Endothelial cell of umbilical vein (primary cell): ENCODE measurements around the gene LRP1. TPM values are rescaled to one million over a fixed set of nuclear protein-coding genes. Genes with fewer than 3 reads are reported as not detected.

Experiments used
- BruUV-seq: library from RNA; stranded (reverse); fragments of 400-500 nt; replicated peaks from 2 replicates; lab custom pipeline; 2021; lab: Mats Ljungman, UMichigan
- CTCF ChIA-PET: fragments of 300-600, 350-600 bp; sonication (Branson Sonifier 250); formaldehyde crosslinking; loops from one replicate; lab custom pipeline; 2021; ENCODE audit warnings: antibody characterized with exemption, inconsistent platforms; lab: Charles Lee
- POLR2A ChIA-PET: fragments of 300-600, 350-600 bp; sonication (Branson Sonifier 250); formaldehyde crosslinking; loops from one replicate; lab custom pipeline; 2021; ENCODE audit warnings: antibody characterized with exemption, inconsistent platforms; lab: Charles Lee
- DNase-seq: peaks from one replicate; pipeline ENCODE4 v3.0.0-alpha.2; 2011; ENCODE audit warnings: low read depth, low spot score
- FAIRE-seq: peaks from 2 replicates; lab custom pipeline; 2011; peaks lifted over from hg19 to GRCh38; lab: Jason Lieb, UNC
- H2AFZ ChIP-seq: 2 replicates; pipeline ENCODE4 v1.6.0; 2012; ENCODE audit warnings: low read depth, low read length, control low read depth, inconsistent platforms
- H3K27ac ChIP-seq: 2 replicates; pipeline ENCODE4 v1.5.1; 2011; ENCODE audit warnings: low read depth, mild to moderate bottlenecking, control low read depth, low read length, moderate library complexity; ENCODE audit not compliant: insufficient read depth
- H3K27me3 ChIP-seq, 2 experiments: 2 replicates each; pipeline versions ENCODE4 v1.6.0 to v1.6.1; 2011; ENCODE audit warnings: low read length in 2 of 2, mixed read lengths in 1 of 2; ENCODE audit not compliant: control insufficient read depth in 2 of 2, insufficient read depth in 2 of 2
- H3K36me3 ChIP-seq, 2 experiments: 2 replicates in 1 of 2; 3 replicates in 1 of 2; pipeline ENCODE4 v1.5.1; 2011; ENCODE audit warnings: low read length in 2 of 2, mild to moderate bottlenecking in 1 of 2, moderate library complexity in 1 of 2; ENCODE audit not compliant: control insufficient read depth in 2 of 2, insufficient read depth in 2 of 2; ENCODE audit errors: extremely low read depth in 1 of 2
- H3K4me1 ChIP-seq: 3 replicates; pipeline ENCODE4 v1.5.1; 2011; ENCODE audit warnings: mild to moderate bottlenecking, low read length; ENCODE audit not compliant: control insufficient read depth, insufficient read depth; ENCODE audit errors: extremely low read depth
- H3K4me2 ChIP-seq: 2 replicates; pipeline ENCODE4 v1.6.1; 2011; ENCODE audit warnings: low read length, control low read depth, mixed read lengths; ENCODE audit not compliant: insufficient read depth
- H3K4me3 ChIP-seq, 3 experiments: fragments of 200-600 bp in 1 of 3; sonication (generic), shearing (Covaris generic) in 1 of 3; replicated peaks in 1 of 3; 2 replicates each; pipeline ENCODE4 v1.5.1; 2011 to 2016; ENCODE audit warnings: control low read depth in 3 of 3, low read length in 3 of 3, mild to moderate bottlenecking in 2 of 3, inconsistent platforms in 1 of 3, low read depth in 1 of 3, moderate library complexity in 1 of 3; ENCODE audit not compliant: insufficient read depth in 1 of 3
- H3K79me2 ChIP-seq: 2 replicates; pipeline ENCODE4 v1.6.0; 2012; ENCODE audit warnings: low read length, inconsistent platforms; ENCODE audit not compliant: control insufficient read depth, insufficient read depth
- H3K9ac ChIP-seq: replicated peaks from 2 replicates; pipeline ENCODE3; 2011; ENCODE audit warnings: low read length, control low read depth; ENCODE audit not compliant: insufficient read depth; ENCODE audit errors: extremely low read depth
- H3K9me1 ChIP-seq: replicated peaks from 3 replicates; pipeline ENCODE4 v1.6.0; 2011; ENCODE audit warnings: mild to moderate bottlenecking, low read length; ENCODE audit not compliant: control insufficient read depth, insufficient read depth; ENCODE audit errors: extremely low read depth
- H3K9me3 ChIP-seq: replicated peaks from 2 replicates; pipeline ENCODE4 v1.5.1; 2012; ENCODE audit warnings: low read length, inconsistent platforms; ENCODE audit not compliant: control insufficient read depth, insufficient read depth
- H4K20me1 ChIP-seq: replicated peaks from 2 replicates; pipeline ENCODE3; 2011; ENCODE audit warnings: mild to moderate bottlenecking, low read length; ENCODE audit not compliant: control insufficient read depth, insufficient read depth; ENCODE audit errors: extremely low read depth
- CTCF ChIP-seq, 2 donors: IDR thresholded peaks; 1 replicate in 1 of 2; 2 replicates in 1 of 2; pipeline ENCODE4 v1.5.1; 2011; ENCODE audit warnings: low read length in 2 of 2, mild to moderate bottlenecking in 2 of 2, moderate library complexity in 2 of 2, control low read depth in 1 of 2, inconsistent platforms in 1 of 2, low read depth in 1 of 2; ENCODE audit not compliant: insufficient read depth in 1 of 2; ENCODE audit errors: extremely low read depth in 1 of 2
- FOS ChIP-seq: IDR thresholded peaks from 2 replicates; pipeline ENCODE4 v1.6.1; 2011; ENCODE audit warnings: mild to moderate bottlenecking, low read length, moderate library complexity, borderline replicate concordance; ENCODE audit not compliant: insufficient read depth
- GATA2 ChIP-seq: IDR thresholded peaks from 2 replicates; pipeline ENCODE4 v1.7.0; 2011; ENCODE audit warnings: low read depth, mild to moderate bottlenecking, moderate library complexity, mixed read lengths, low read length; ENCODE audit not compliant: insufficient read length, insufficient read depth
- JUN ChIP-seq: IDR thresholded peaks from 2 replicates; pipeline ENCODE4 v1.6.1; 2011; ENCODE audit warnings: borderline replicate concordance, low read depth; ENCODE audit not compliant: insufficient read length, insufficient read depth
- MAX ChIP-seq: IDR thresholded peaks from 2 replicates; pipeline ENCODE4 v1.6.1; 2011; ENCODE audit not compliant: insufficient read depth, insufficient read length
- MYC ChIP-seq: IDR thresholded peaks from one replicate; pipeline ENCODE4 v1.6.1; 2011; ENCODE audit warnings: mild to moderate bottlenecking, low read depth, low read length
- POLR2AphosphoS5 ChIP-seq: IDR thresholded peaks from 2 replicates; pipeline ENCODE4 v1.6.1; 2012; ENCODE audit warnings: low read depth, mild to moderate bottlenecking, control low read depth, low read length, moderate library complexity; ENCODE audit not compliant: insufficient read depth
- dilution Hi-C: fragments of 300-500 bp; cut with MboI; formaldehyde crosslinking; loops from one replicate; pipeline ENCODE4 v1.15.0; 2019; ENCODE audit warnings: low sequenced_read_pairs; ENCODE audit not compliant: extremely low pct_ligation_motif_present
- intact Hi-C: fragments of 100-400 bp; cut with micrococcal nuclease; formaldehyde crosslinking; loops from one replicate; pipeline ENCODE4 v1.10.0; 2022
- polyA plus RNA-seq, 4 experiments: library from polyadenylated mRNA; depleted of rRNA in 3 of 4; stranded (reverse) in 3 of 4; unstranded in 1 of 4; fragments of >200 nt; gene quantifications; 2 replicates each; pipeline versions ENCODE4 v1.2.1 to v1.2.3, GENCODE V29; 2011 to 2012; ENCODE audit warnings: missing spikeins in 1 of 4
- total RNA-seq: library from RNA; stranded (reverse); gene quantifications from 2 replicates; pipeline ENCODE4 v1.2.3, GENCODE V29; 2021

LRP1 gene
- total and polyA plus RNA-seq, 2 donors (not counting 3 experiments of a cell fraction or from before 2014, with no cell fraction given) = 1.6 to 4.6 TPM

GRCh38 chr12:57124261-57124877 lies 3.9 kb upstream of the LRP1 start:
- no peaks in the 10 kb centered on the region for H3K9me3 ChIP-seq
- POLR2A ChIA-PET = no interaction called here
- peaks cover 17 to 32% of the 10 kb centered on the region in 2 experiments for H3K27me3 ChIP-seq
- H3K4me1 ChIP-seq = peaks cover 4% of the 10 kb centered on the region
- H2AFZ ChIP-seq = no peak overlapping the region
- CTCF ChIA-PET = interaction anchor here (0.6 to 18.0 kb wide), 28 partner anchors 9 to 440 kb away, joined by 3 to 429 read pairs (median 4); partner anchors contain the start of genes NEMP1 and STAT6
- H4K20me1 ChIP-seq = no peaks in the 10 kb centered on the region
- no peak overlapping the region for H3K27ac ChIP-seq
- DNase-seq = peak; percentile 65
- BruUV-seq = no TSS peak
- TF ChIP-seq MAX = no peak
- TF ChIP-seq CTCF (IDR thresholded peaks at IDR 0.05; ENCODE audit: extremely low read depth in 1 of 2, insufficient read depth in 1 of 2, low read depth in 1 of 2, low read length in 2 of 2) = peak; percentile 90 to 93
- no peak overlapping the region for H3K4me2 ChIP-seq
- FAIRE-seq = peak; percentile 96
- no peak overlapping the region for H3K9ac ChIP-seq
- H3K9me1 ChIP-seq = no peaks in the 10 kb centered on the region
- H3K36me3 ChIP-seq = no peaks in the 10 kb centered on the region
- no peaks in the 10 kb centered on the region for H3K79me2 ChIP-seq
- no peak overlapping the region for H3K4me3 ChIP-seq
- dilution Hi-C loops = loop anchor here (5.0 kb wide), 1 partner anchor 48 kb away; no protein-coding TSS in a partner anchor
- intact Hi-C loops = loop anchor here (1.0 kb wide), 2 partner anchors 49 to 59 kb away; no protein-coding TSS in a partner anchor

GRCh38 chr12:57126061-57126460 lies 2.2 kb upstream of the LRP1 start:
- ChIA-PET CTCF (interaction anchor here (0.8 to 18.0 kb wide), 6 partner anchors 14 to 117 kb away, joined by 3 to 429 read pairs (median 15); no protein-coding TSS in a partner anchor), POLR2A (no interaction called here)
- Histone ChIP-seq H3K9ac (no peak overlapping the region), H3K4me3 (no peak overlapping the region), H3K36me3 (no peaks in the 10 kb centered on the region), H3K9me1 (no peaks in the 10 kb centered on the region), H3K4me1 (peaks cover 4% of the 10 kb centered on the region), H3K27ac (no peak overlapping the region), H4K20me1 (no peaks in the 10 kb centered on the region), H3K27me3 (peaks cover 29 to 49% of the 10 kb centered on the region in 2 experiments), H3K4me2 (no peak overlapping the region), H3K79me2 (no peaks in the 10 kb centered on the region), H2AFZ (no peak overlapping the region), H3K9me3 (no peaks in the 10 kb centered on the region)
- FAIRE-seq (no peak), DNase-seq (no peak)
- no TSS peak for BruUV-seq
- intact Hi-C loops = loop anchor here (5.0 kb wide), 1 partner anchor 116 kb away; no protein-coding TSS in a partner anchor
- TF ChIP-seq FOS (no peak), GATA2 (no peak), MAX (no peak), POLR2AphosphoS5 (no peak), JUN (no peak), MYC (no peak)
- dilution Hi-C loops = no loop called here
